Prostate gland (tissue), 2 donors: Measurements from ENCODE around the gene GABPB2. TPM values are rescaled to one million over a fixed set of nuclear protein-coding genes. Genes with fewer than 3 reads are reported as not detected.

Experiments
- DNase-seq: peaks from one replicate; pipeline ENCODE4 v3.0.0-alpha.2; 2019; ENCODE audit warnings: low spot score
- H3K27ac ChIP-seq, 2 donors: fragments of 200-600 bp; sonication (generic); 2 replicates each; pipeline ENCODE4 v1.5.1; 2017 to 2019
- H3K27me3 ChIP-seq: fragments of 200-600 bp; sonication (generic); replicated peaks from 2 replicates; pipeline ENCODE4 v1.5.1; 2019; ENCODE audit not compliant: insufficient read depth
- H3K36me3 ChIP-seq, 2 donors: fragments of 200-600 bp; sonication (generic); 1 replicate in 1 of 2; 2 replicates in 1 of 2; pipeline versions ENCODE4 v1.5.1 to v1.8.1; 2017 to 2019
- H3K4me1 ChIP-seq: fragments of 200-600 bp; sonication (generic); replicated peaks from 2 replicates; pipeline ENCODE4 v1.5.1; 2019
- H3K4me3 ChIP-seq, 2 donors: fragments of 200-600 bp; sonication (generic); 2 replicates each; pipeline ENCODE4 v1.5.1; 2017 to 2019
- H3K9me3 ChIP-seq: fragments of 200-600 bp; sonication (generic); 2 replicates; pipeline ENCODE4 v1.5.1; 2017
- CTCF ChIP-seq, 4 experiments: fragments of 200-600 bp in 2 of 4; fragments of 450-650 bp in 2 of 4; sonication (generic) in 2 of 4; IDR thresholded peaks; 1 replicate in 3 of 4; 2 replicates in 1 of 4; pipeline ENCODE4 v1.5.1; 2016 to 2019; ENCODE audit warnings: antibody characterized with exemption in 4 of 4, mild to moderate bottlenecking in 2 of 4, moderate library complexity in 2 of 4
- POLR2A ChIP-seq: fragments of 450-650 bp; IDR thresholded peaks from one replicate; pipeline ENCODE4 v1.6.1; 2016; ENCODE audit warnings: antibody characterized with exemption, mild to moderate bottlenecking
- POLR2AphosphoS5 ChIP-seq: sonication (generic); formaldehyde crosslinking; IDR thresholded peaks from one replicate; pipeline ENCODE4 v1.6.1; 2017; ENCODE audit warnings: antibody characterized with exemption
- WGBS: methylation state at CpG from one replicate; pipeline ENCODE4 v1.1.5; 2018; 5-methylcytosine and 5-hydroxymethylcytosine counted together
- intact Hi-C: fragments of 100-400 bp; cut with DNase I; formaldehyde crosslinking; loops from one replicate; pipeline ENCODE4 v1.14.2; 2022
- total RNA-seq, 2 donors: library from RNA; depleted of rRNA; stranded (reverse); fragments of >200 nt; gene quantifications; one replicate each; pipeline ENCODE4 v1.1.0, GENCODE V29; 2016

GABPB2 gene
- total RNA-seq, 2 donors from 2014 or later: 14.7 to 23.5 TPM

GRCh38 chr1:151134396-151134795, 63.8 kb downstream of the GABPB2 start:
- no peak for TF ChIP-seq POLR2AphosphoS5
- TF ChIP-seq POLR2A: no peak
- TF ChIP-seq CTCF (IDR thresholded peaks at IDR 0.05): no peak
- Histone ChIP-seq H3K9me3 (no peaks in the 10 kb centered on the region), H3K27ac (no peak overlapping the region), H3K4me3 (no peak overlapping the region), H3K27me3 (no peaks in the 10 kb centered on the region), H3K4me1 (no peaks in the 10 kb centered on the region), H3K36me3 (no peaks in the 10 kb centered on the region)
- DNase-seq: no peak
- intact Hi-C loops: no loop called here
- 81% methylated on average over 3 of the region's 3 CpGs for WGBS

GRCh38 chr1:151134991-151135390, 64.4 kb downstream of the GABPB2 start:
- no peak for TF ChIP-seq POLR2A
- TF ChIP-seq POLR2AphosphoS5: no peak
- no peak for TF ChIP-seq CTCF (IDR thresholded peaks at IDR 0.05)
- intact Hi-C loops: no loop called here
- no peaks in the 10 kb centered on the region for H3K4me1 ChIP-seq
- no peak for DNase-seq
- H3K27ac ChIP-seq: no peak overlapping the region
- no peaks in the 10 kb centered on the region for H3K27me3 ChIP-seq
- H3K4me3 ChIP-seq: no peak overlapping the region
- 94% methylated on average over 7 of the region's 7 CpGs for WGBS
- H3K9me3 ChIP-seq: no peaks in the 10 kb centered on the region
- no peaks in the 10 kb centered on the region for H3K36me3 ChIP-seq

DNA sequence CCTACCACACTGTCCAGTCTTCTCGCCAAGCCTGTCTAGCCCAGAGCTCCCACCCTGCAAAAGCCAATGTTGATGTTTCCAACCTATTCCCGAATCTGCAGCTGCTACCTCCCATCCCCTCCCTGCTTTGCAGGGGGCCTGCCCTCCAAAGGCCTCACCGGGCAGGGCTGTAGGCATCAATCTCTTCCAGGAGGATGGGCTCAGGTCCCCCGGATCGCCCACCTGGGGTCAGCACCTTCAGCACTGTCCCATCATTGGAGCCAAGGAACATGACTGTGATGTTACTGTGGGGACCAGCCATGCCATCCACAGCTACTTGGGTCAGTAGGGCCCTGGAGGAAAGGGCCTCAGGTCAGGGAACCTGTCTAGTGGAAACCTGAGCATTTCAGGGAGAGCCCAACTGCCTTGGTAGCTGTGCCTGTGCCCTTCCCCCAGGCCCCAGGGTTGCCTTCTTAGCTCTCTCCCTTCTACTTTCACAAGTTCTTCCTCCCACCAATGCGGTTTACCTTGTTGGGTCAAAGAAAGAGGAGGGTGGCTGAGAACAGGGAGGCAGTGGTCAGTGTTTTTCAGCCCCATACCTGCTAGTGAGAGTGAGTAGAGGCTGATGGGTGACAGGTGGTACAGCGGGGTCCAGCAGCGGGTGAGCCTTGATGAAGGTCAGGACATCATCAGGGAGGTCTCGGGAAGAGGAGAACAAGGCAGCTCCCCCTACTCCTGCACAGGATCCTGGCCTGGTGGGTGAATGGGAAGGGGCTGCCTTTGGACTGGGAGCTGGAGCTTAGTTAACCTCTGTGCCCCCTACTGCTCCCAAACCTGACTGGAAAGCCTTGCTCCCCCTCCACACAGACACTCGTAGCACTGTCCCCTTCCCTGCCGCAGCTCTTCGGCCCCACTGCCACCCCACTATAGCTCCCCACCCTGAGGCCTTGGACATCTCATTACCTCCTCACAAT, 65.1 kb downstream of the GABPB2 start:
- WGBS: 82% methylated on average over 12 of the region's 12 CpGs

DNA sequence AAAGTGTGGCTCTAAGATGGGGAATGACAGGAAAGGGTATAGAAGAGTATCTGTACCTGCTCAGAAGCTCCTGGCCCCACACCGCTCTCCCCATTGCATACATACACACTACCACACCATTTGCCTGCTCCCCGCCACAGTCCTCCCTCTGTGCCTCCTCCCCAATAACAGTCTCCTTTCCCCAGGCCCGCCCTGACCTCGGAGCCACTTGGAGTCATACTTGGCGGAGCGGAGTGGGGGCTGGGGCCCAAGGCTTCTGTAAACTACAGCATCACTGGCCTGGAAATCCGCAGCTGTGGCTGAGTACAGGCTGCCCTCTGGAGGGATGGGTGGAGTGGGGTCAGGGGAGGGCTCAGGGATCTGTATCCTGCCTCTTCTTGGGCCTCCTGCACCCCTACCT, 67.2 kb downstream of the GABPB2 start:
- intact Hi-C loops: no loop called here
- TF ChIP-seq CTCF (IDR thresholded peaks at IDR 0.05) (no peak), POLR2A (no peak), POLR2AphosphoS5 (no peak)
- 93% methylated on average over 7 of the region's 7 CpGs for WGBS
- DNase-seq: no peak
- no peaks in the 10 kb centered on the region for H3K27me3 ChIP-seq
- H3K9me3 ChIP-seq: no peaks in the 10 kb centered on the region
- H3K27ac ChIP-seq: no peak overlapping the region
- H3K36me3 ChIP-seq: no peaks in the 10 kb centered on the region
- H3K4me3 ChIP-seq: no peak overlapping the region
- no peaks in the 10 kb centered on the region for H3K4me1 ChIP-seq

More for the DNA sequence above, 65.1 kb downstream of the GABPB2 start:
- Histone ChIP-seq H3K4me3 (no peak overlapping the region), H3K27ac (no peak overlapping the region), H3K9me3 (no peaks in the 10 kb centered on the region), H3K36me3 (no peaks in the 10 kb centered on the region), H3K4me1 (no peaks in the 10 kb centered on the region), H3K27me3 (no peaks in the 10 kb centered on the region)
- no peak for TF ChIP-seq POLR2AphosphoS5
- DNase-seq: no peak
- intact Hi-C loops: no loop called here

- Histone ChIP-seq H3K9me3 (no peaks in the 10 kb centered on the region), H3K27me3 (no peaks in the 10 kb centered on the region), H3K27ac (no peak overlapping the region), H3K4me1 (no peaks in the 10 kb centered on the region), H3K36me3 (no peaks in the 10 kb centered on the region), H3K4me3 (no peak overlapping the region)
- TF ChIP-seq CTCF (IDR thresholded peaks at IDR 0.05) (no peak), POLR2AphosphoS5 (no peak), POLR2A (no peak)
- intact Hi-C loops: no loop called here
- no peak for DNase-seq
- 84% methylated on average over 4 of the region's 5 CpGs for WGBS
Measured at GRCh38 chr1:151142411-151143056, 72.0 kb downstream of the GABPB2 start.
